HG03432 (cell line): ENCODE data around the gene ZNF277.

Experiments
- ATAC-seq: cut with Tn5 transposase; IDR thresholded peaks from one replicate; pipeline ENCODE4 v1.9.1; 2021; ENCODE audit warnings: mild to moderate bottlenecking, moderate library complexity; ENCODE audit not compliant: unreplicated experiment

The ZNF277 gene, protein sequence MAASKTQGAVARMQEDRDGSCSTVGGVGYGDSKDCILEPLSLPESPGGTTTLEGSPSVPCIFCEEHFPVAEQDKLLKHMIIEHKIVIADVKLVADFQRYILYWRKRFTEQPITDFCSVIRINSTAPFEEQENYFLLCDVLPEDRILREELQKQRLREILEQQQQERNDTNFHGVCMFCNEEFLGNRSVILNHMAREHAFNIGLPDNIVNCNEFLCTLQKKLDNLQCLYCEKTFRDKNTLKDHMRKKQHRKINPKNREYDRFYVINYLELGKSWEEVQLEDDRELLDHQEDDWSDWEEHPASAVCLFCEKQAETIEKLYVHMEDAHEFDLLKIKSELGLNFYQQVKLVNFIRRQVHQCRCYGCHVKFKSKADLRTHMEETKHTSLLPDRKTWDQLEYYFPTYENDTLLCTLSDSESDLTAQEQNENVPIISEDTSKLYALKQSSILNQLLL

DNA sequence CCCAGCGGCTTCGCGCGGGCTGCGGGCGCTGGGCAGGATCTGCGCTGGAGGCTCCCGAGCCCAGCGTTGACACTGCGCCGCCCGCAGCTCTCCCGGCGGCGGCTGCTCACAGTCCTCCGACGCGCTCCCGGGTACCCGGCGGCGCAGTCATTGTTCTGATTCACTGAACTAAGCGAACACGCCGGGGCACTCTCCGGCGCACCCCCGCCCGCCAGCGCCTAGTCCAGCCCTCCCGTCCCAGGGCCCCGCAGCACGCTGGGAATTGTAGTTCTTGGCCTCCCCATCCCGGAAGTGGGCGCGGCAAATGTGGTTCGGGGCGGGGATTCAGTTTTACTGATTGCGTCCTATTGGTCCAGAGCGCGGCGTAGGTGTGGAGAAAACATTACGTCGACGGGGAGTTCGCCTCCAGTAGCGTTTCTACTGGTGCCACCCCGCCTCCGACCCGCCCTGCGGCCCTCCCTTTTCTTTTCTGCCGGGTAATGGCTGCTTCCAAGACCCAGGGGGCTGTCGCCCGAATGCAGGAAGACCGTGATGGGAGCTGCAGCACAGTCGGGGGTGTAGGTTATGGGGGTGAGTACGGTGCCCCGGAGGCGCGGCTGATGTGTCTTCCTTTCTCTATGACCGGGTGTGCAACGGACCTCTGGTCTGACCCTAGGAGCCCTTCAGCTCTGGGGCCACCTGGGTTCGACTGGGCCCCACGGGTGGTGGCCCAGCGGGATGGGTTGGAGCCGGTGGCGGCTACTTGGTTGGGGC lies at the start of gene ZNF277, which contains the start of gene DOCK4:
Gene ZNF277, plus strand, starts transcription at position 458 of the 753 bp plus-strand sequence. Its CDS starts 22 bp downstream, at position 480.
Gene DOCK4, minus strand, starts transcription at position 162 of the 753 bp plus-strand sequence. CDS start 261 bp downstream, outside the sequence.
- ATAC-seq = peak; percentile 94

DNA sequence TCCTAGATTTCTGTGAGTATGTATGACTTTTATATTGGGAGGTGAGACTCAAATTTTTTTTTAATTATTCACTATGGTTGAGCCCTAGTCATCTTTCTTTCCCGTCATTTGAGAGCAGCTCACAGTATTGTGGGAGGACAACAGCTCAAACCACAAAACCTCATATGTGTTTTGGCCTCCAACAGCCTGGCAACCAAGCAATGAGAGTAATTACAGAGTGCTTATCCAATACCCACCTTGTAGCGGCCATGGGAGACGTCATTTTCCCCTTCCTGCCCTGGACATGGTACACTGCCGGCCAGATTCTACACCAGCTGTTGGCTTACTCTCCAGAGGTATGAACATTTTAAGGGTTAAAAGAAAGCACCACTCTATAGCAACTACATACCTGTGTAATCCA lies 49.4 kb upstream of the ZNF277 start:
- peak; percentile 45 for ATAC-seq

DNA sequence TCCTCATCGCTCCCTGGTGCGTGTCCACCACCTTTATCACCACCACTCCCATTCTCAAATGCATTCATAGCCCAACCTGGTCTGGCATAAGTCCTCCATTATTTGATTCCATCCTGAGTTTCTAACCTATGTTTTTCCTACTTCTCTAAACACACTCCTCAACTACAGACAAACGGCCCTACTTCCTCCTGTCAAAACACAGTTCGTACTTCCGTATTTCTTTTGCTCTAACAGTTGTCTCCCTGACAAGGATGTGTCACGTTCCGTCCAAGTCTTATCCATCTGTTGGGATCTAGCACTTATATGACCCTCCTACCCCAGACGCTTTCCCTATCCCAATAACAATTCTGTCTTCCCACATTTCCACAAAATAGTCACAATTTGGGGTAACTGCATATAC lies 47.1 kb upstream of the ZNF277 start:
- ATAC-seq = no peak

DNA sequence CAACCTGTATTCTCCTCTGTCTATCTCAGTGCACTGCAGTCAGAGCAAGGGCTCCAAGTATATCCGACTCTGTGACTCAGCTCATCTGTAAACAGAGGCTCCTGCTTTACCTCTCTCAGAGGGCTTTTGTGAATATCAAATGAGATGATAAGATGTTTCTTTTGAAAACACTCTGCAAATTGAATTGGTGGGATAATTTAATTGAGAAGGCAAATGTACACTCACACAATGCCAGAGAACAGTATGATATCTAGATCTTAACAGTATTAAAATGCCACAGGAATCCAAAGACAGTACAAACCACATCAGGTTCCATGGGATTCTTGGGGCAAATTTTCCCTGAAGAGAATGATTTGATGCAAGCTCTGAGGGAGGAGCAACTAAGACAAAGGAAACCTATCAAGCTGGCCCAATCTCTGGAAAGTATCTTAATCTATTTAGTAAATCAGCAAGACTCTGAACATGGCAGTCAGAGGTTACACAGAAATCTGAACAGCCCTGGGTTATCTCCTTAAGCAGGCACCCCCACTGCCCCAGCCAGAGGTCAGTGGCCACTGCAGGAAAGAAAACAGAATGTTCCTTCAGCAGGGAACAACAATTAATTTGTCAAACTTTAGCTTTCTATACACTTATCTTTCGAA lies 46.2 kb upstream of the ZNF277 start:
- ATAC-seq = no peak

DNA sequence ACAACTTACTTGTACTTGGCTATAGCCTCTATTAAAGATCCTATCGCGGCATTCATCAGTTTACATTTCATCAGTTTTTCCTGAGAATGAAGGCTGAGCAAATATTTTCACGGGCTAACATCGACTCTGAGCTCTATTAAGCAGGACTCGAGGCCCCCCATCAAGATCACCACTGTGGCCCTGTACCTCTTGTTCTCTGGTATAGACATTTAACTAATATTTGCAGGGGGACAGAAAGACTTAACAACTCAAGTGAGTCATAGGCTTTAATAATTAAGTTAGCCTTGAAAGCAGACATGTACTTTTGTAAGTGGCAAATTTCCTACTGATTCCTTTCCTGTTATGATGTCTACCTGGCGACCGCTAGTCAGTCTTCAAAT lies 45.7 kb upstream of the ZNF277 start:
- ATAC-seq = no peak

DNA sequence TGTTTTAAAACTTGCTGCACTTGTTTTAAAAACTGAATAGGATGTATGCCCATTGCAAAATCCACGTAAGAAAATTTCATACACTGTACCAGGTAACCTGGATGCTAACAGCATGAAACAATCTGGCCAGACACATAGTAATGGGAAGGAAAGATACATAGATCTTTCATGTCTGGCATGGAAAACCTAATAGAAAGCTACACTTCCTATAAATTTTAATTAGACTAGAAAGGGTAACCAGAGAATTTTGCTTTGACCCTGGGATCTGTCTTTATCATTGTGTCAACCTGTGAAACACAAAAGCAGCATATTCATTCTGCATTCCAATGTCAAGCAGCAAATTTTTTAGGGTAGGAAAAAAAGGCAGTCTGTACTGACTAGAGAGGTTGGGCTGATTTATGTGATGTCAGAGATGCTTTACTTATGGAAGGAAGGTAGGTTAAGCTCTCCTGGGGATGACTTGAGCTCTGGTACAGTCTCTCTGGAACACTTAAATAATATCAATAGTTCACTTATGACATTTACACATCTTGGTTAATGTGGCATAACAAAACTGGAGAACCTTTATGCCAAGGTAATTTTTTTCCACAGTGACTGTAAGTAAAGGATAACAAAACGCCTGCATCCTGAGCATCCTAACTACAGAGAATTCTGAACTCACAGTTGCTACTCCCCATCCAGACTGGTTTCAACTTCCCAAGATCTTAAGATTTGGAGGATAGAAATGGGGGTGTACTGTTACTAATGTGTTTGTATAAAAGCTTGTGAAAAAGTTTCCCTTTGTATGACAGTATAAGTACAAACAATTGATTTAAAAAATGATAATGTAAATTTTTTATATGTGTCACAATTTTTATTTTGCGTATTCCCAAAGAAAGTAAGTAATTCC lies 45.0 kb upstream of the ZNF277 start:
- no peak for ATAC-seq

DNA sequence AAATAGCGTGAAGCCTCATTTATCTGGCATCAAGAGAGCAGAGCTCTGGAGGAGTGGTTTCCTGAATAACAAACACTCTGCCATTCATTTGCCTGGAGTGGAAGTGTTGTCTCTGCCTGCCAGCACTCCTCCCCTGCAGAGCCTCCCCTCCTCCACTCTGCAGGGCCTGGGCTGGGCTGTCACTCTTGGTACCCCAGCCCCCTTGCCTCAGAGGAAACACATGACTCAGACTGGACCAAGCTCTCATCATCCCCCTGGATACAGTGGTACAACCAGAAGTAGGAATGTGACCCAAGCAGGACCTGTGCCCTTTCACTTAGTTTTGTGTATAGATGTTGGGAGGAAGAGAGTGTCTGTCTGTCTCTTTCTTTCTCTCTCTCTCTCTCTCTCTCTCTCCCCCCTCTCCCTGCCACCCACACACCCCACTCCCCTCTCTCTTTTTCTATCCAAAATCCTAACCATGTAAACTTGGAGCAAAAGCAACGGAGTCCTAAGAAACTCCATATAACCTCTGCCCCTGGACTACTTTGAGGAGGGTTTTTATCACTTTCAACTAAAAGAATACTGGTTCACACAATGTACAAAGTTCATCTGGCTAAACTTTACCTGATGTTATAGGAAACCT lies 44.2 kb upstream of the ZNF277 start:
- no peak for ATAC-seq

DNA sequence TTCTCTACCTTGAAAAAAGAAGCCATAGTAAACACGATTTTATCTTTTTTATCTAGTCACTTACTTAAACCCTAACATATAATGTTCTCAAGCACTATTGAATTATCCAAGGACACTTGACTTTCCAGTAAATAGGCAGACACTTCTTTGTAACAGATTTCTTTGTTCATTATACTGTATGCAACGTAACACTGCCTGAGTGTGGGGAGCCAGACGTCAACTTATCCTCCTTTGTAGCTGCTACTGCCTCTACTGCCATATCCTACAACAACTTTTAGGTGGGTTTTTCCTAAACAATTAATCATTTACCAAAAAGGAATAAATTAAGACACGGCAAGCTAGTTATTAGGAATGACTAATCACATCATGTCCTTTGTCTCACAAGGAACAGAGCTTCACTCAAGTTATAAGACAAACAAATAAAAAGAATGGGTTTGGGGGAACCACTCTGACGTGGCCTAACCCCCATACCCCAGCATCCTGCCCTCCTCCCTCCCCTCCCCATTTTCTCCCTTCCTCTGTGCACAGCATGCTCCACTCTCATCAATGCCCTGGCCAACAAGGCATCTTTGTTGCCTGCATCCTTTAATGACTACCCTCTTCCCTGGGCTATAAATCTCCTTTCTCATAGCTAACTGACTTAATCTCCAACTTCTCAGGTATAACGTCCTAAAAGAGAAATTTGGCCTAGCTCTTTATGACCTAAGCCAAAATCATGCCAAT lies 43.5 kb upstream of the ZNF277 start:
- ATAC-seq = no peak

DNA sequence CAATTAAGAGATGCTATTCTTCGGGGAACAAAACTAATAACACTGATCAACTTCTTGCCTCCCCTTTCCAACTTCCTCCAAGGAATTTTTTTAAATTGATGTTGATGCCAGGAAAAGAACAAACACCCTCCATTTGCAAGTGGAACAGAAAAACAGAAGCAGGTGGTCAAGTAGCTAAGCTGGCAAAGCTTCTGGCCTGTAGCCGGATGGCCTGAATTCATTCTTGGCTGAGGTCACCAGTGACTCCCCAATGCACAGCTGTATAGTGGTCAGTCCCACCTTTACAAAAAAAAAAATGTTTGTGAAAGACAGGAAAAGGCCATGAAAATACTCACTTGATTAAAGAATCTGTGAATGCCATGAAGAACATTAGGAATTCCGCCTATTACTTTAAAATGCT lies 39.3 kb upstream of the ZNF277 start:
- no peak for ATAC-seq

DNA sequence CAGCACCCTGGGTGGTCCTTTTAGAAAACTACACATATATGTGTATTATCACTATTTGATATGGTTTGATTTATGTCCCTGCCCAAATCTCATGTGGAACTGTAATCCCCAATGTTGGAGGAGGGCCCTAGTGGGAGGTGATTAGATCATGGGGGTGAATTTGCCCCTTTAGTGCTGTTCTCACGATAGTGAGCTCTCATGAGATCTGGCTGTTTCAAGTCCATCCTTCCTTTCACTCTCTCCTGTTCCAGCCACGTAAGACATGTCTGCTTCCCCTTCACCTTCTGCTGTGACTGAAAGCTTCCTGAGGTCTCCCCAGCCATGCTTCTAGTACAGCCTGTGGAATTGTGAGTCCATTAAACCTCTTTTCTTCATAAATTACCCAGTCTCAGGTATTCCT lies 37.6 kb upstream of the ZNF277 start:
- no peak for ATAC-seq

DNA sequence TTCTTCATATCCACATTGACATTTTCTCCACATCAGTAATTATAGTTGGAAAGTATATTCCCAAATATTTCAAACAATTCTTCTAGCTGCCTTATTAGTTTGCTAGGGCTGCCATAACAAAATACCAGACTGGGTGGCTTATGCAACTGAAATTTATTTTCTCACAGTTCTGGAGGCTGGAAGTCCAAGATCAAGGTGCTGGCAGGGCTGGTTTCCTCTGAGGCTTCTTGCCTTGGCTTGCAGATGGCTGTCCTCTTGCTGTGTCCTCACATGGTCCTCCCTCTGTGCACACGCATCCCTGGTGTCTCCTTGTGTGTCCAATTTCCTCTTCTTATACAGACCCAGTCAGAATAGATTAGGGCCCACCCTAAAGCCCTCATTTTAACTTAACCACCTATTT lies 34.8 kb upstream of the ZNF277 start:
- no peak for ATAC-seq

DNA sequence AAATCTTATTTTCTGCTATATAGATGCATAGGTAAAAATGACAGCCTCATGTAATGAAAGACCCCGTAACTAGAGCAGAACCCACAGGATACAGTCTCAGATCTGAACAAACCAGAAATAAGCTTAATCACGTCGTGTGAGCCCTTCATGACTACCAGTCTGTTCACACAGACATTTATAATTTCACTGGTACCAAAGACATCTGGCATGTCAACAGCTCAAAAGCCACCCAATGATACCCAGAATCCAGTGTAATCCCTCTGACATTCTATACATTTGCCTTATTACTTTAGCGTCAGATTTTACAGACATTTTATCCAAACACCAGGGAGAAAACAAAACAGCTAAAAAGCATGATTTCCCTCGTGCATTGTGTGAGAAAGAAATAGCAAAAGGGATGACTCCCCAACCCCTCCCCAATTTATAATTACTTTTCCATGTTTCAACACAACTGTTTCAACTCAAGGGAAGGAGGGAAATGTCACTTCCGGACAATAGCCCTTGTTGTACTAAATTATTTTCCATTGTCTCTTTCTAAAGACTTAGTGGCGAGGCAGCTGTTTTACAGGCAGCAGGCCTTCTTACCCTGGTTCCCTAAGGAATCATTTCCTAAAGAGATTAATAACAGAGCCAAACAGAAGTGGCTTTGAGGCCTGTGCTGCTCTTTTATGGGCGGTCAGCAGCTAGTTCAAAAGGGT lies 33.5 kb upstream of the ZNF277 start:
- no peak for ATAC-seq

DNA sequence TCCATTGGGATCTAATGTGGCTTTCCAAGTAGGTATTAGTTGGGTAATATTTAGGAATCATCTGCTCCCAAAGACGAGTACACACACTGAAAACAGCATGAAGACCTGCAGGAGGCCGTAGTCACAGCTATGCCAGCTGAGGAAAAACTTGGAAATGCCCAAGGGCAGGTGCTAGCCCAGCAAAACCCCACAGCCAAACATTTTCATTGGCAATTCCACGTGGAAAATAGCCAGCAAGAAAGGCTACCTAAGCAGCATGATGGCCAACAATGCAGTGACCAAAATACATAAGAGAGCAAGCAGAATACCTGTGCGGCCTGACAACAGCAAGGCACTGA lies 33.0 kb upstream of the ZNF277 start:
- no peak for ATAC-seq

DNA sequence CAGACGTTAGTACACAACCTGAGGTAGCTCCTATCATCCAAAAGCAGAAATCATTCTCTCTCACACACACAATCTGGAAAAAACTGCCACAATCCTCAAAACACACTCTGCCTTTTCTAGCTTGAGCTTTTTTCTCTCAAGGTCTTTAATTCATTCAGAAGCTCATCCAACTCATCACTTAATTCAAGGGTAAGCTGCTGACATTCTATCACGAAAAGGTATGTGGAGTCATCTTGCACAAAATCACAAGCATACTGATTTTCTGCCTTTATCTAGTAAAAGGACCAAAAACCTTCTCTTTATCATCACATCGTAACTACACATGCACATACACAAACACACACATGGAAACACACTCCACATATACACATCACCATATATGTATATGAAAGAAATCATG lies 32.3 kb upstream of the ZNF277 start:
- no peak for ATAC-seq

DNA sequence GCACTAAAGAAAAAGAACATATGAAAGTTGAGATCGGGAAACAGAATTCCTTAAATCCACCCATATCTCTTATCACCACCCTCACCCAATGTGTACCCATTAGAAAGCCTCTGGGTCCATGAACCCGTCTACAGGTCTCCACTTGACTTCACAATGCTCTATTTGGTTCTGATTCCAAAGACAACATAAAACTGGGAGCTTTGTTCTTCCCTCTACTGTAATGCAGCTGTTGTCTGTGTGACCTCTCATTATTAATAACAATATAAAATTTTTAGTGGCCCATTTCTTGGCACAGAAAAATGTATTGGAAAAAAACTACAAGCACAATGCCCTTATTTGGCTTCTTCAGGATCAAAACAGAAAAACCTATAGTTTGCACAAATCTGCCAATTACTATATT lies 30.3 kb upstream of the ZNF277 start:
- ATAC-seq = no peak

DNA sequence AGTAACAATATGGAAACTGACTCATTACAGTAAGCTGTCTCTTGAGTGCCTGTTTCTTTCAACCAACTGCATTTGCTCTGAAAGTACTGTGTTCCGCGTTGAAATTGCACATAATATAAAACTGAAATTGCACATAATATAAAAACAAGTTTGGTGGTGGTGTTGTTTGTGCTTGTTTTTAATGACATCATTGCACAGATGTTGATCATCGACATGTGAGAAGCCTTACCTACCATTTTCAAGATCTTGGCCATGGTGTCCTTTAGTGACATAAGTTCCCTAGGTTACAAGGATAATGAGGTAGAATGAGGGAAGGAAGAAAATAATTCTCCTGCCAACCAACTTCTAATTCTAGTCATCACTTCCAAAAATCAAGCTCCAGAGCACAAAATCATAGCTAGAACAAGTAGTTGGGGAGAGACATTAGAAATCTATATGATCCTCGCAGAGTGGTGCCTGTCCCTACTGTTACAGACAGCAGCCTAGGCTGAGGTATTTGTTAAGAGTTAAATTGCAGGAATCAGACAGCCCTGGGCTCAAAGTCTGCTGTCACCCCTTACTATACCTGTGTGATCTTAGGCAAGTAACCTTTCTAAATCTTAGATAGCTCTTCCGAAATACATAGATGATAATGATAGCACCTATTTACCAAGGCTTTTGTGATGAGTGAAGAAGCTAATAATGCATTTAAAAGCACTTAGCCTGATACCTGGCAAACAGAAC lies 29.6 kb upstream of the ZNF277 start:
- ATAC-seq = no peak

DNA sequence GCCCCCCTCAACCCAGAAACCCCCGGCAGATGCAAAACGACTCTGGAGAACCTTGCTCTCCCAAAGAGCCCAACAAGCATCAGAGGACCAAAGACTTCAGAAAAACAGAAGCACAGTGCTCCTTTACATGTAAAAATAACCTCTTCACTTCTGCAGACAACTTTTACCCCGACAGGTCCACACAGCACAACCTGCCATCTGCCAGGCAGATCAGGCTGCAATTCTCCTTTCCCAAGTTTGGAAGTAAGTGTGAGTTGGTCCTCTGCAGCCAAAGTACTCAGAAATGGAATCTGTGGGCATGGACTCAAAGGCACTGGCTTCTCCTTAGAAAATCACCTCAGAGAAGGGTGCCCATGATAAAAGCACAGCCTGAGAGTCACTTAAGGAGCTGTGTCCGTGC lies 26.3 kb upstream of the ZNF277 start:
- ATAC-seq = no peak

DNA sequence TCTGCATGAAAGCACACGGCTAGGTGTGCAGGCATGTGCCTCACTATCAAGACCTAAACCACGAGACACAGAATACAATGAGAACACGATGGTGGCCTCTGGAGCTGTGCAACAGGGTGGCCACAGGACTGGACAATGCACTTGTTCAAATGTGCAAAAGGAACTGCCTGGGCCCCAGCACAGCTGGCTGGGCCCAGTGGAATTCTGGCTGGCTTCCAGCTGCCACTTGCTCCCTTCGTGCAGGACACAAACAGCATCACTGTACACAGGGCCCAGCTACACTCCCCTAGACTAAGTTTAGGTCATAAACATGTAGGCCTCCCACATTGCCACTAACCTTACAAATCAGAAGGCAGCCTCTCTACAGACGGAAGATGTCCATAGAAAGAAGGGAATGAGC lies 23.7 kb upstream of the ZNF277 start:
- no peak for ATAC-seq
